IgD-negative memory B cell (primary cell): ENCODE measurements around the gene NTRK1. TPM values are rescaled to one million over a fixed set of nuclear protein-coding genes. Genes with fewer than 3 reads are reported as not detected.

Source experiments
- H3K27ac Mint-ChIP-seq, 3 donors: one replicate each; pipeline ENCODE4 v1.8.0; 2020 to 2022; ENCODE audit warnings: mild to moderate bottlenecking in 3 of 3, mixed read lengths in 3 of 3, moderate library complexity in 1 of 3
- H3K27me3 Mint-ChIP-seq: one replicate; pipeline ENCODE4 v1.8.0; 2021; ENCODE audit warnings: mixed read lengths
- H3K36me3 Mint-ChIP-seq: one replicate; pipeline ENCODE4 v1.8.0; 2020; ENCODE audit warnings: mild to moderate bottlenecking, mixed read lengths
- H3K4me1 Mint-ChIP-seq, 3 donors: one replicate each; pipeline ENCODE4 v1.8.0; 2020 to 2022; ENCODE audit warnings: mixed read lengths in 3 of 3, mild to moderate bottlenecking in 1 of 3
- H3K4me3 Mint-ChIP-seq, 4 donors: one replicate each; pipeline ENCODE4 v1.8.0; 2020 to 2022; ENCODE audit warnings: mild to moderate bottlenecking in 4 of 4, mixed read lengths in 4 of 4, moderate library complexity in 3 of 4
- H3K9me3 Mint-ChIP-seq, 3 donors: one replicate each; pipeline ENCODE4 v1.8.0; 2020 to 2021; ENCODE audit warnings: mixed read lengths in 3 of 3, mild to moderate bottlenecking in 1 of 3
- polyA plus RNA-seq: library from polyadenylated mRNA; unstranded; fragments of 300-500 nt; fragmentation: Illumina TruSeq; gene quantifications from one replicate; pipeline ENCODE4 v1.2.3, GENCODE V29; 2021

The NTRK1 gene
- polyA plus RNA-seq, 1 donor from 2014 or later = not detected

- Mint-ChIP-seq H3K9me3 (peaks cover 0 to 2% (median 0%) of the 10 kb centered on the region in 3 donors), H3K4me1 (peaks cover 0 to 6% (median 1%) of the 10 kb centered on the region in 3 donors), H3K27me3 (peaks cover 62% of the 10 kb centered on the region), H3K36me3 (no peaks in the 10 kb centered on the region), H3K27ac (no peak overlapping the region), H3K4me3 (peak overlapping the region in 2 of 4 donors; percentile 8 to 31)
Measured at GRCh38 chr1:156845055-156845952, 15.4 kb upstream of the NTRK1 start.

GRCh38 chr1:156845953-156846545 lies 14.6 kb upstream of the NTRK1 start:
- Mint-ChIP-seq H3K4me3 (peak overlapping the region in 1 of 4 donors; percentile 54), H3K27me3 (peaks cover 60% of the 10 kb centered on the region), H3K9me3 (peaks cover 0 to 2% (median 0%) of the 10 kb centered on the region in 3 donors), H3K36me3 (peaks cover 2% of the 10 kb centered on the region), H3K4me1 (peaks cover 0 to 6% (median 1%) of the 10 kb centered on the region in 3 donors), H3K27ac (no peak overlapping the region)

- H3K36me3 Mint-ChIP-seq = peaks cover 2% of the 10 kb centered on the region
- peaks cover 0 to 2% (median 0%) of the 10 kb centered on the region in 3 donors for H3K9me3 Mint-ChIP-seq
- no peak overlapping the region for H3K27ac Mint-ChIP-seq
- H3K4me3 Mint-ChIP-seq = no peak overlapping the region
- peaks cover 0 to 6% (median 1%) of the 10 kb centered on the region in 3 donors for H3K4me1 Mint-ChIP-seq
- H3K27me3 Mint-ChIP-seq = peaks cover 59% of the 10 kb centered on the region
Measured at GRCh38 chr1:156846643-156847042, 14.0 kb upstream of the NTRK1 start.

GRCh38 chr1:156847591-156848460 lies 12.8 kb upstream of the NTRK1 start:
- peaks cover 0 to 6% (median 1%) of the 10 kb centered on the region in 3 donors for H3K4me1 Mint-ChIP-seq
- peak overlapping the region in 2 of 4 donors; percentile 39 to 58 for H3K4me3 Mint-ChIP-seq
- H3K36me3 Mint-ChIP-seq = peaks cover 2% of the 10 kb centered on the region
- peaks cover 53% of the 10 kb centered on the region for H3K27me3 Mint-ChIP-seq
- peaks cover 0 to under 1% (median 0%) of the 10 kb centered on the region in 3 donors for H3K9me3 Mint-ChIP-seq
- H3K27ac Mint-ChIP-seq = no peak overlapping the region

- Mint-ChIP-seq H3K4me3 (peak overlapping the region in 2 of 4 donors; percentile 39 to 58), H3K9me3 (no peaks in the 10 kb centered on the region), H3K4me1 (peaks cover 0 to 6% (median 1%) of the 10 kb centered on the region in 3 donors), H3K36me3 (peaks cover 2% of the 10 kb centered on the region), H3K27me3 (peaks cover 50% of the 10 kb centered on the region), H3K27ac (no peak overlapping the region)
Measured at GRCh38 chr1:156848461-156849150, 12.1 kb upstream of the NTRK1 start.

GRCh38 chr1:156849151-156849496 lies 11.5 kb upstream of the NTRK1 start:
- peaks cover 0 to 6% (median 1%) of the 10 kb centered on the region in 3 donors for H3K4me1 Mint-ChIP-seq
- H3K27me3 Mint-ChIP-seq = peaks cover 51% of the 10 kb centered on the region
- H3K36me3 Mint-ChIP-seq = peaks cover 2% of the 10 kb centered on the region
- no peaks in the 10 kb centered on the region for H3K9me3 Mint-ChIP-seq
- H3K27ac Mint-ChIP-seq = no peak overlapping the region
- peak overlapping the region in 1 of 4 donors; percentile 58 for H3K4me3 Mint-ChIP-seq

GRCh38 chr1:156851779-156852417 lies 8.8 kb upstream of the NTRK1 start:
- H3K9me3 Mint-ChIP-seq = no peaks in the 10 kb centered on the region
- H3K27me3 Mint-ChIP-seq = peaks cover 37% of the 10 kb centered on the region
- H3K36me3 Mint-ChIP-seq = peaks cover 2% of the 10 kb centered on the region
- peaks cover 0 to 1% (median 1%) of the 10 kb centered on the region in 3 donors for H3K4me1 Mint-ChIP-seq
- H3K27ac Mint-ChIP-seq = no peak overlapping the region
- no peak overlapping the region for H3K4me3 Mint-ChIP-seq

GRCh38 chr1:156852418-156852874 lies 8.2 kb upstream of the NTRK1 start:
- H3K9me3 Mint-ChIP-seq = no peaks in the 10 kb centered on the region
- peaks cover 33% of the 10 kb centered on the region for H3K27me3 Mint-ChIP-seq
- H3K4me3 Mint-ChIP-seq = no peak overlapping the region
- H3K36me3 Mint-ChIP-seq = peaks cover 2% of the 10 kb centered on the region
- H3K4me1 Mint-ChIP-seq = peaks cover 0 to 1% (median 0%) of the 10 kb centered on the region in 3 donors
- no peak overlapping the region for H3K27ac Mint-ChIP-seq

- Mint-ChIP-seq H3K9me3 (no peaks in the 10 kb centered on the region), H3K4me3 (no peak overlapping the region), H3K36me3 (peaks cover 2% of the 10 kb centered on the region), H3K27me3 (peaks cover 35% of the 10 kb centered on the region), H3K4me1 (peaks cover 2 to 4% (median 4%) of the 10 kb centered on the region in 3 donors), H3K27ac (no peak overlapping the region)
Measured at GRCh38 chr1:156853761-156854160, 6.9 kb upstream of the NTRK1 start.

GRCh38 chr1:156854634-156855033 lies 6.0 kb upstream of the NTRK1 start:
- Mint-ChIP-seq H3K27ac (no peak overlapping the region), H3K27me3 (peaks cover 34% of the 10 kb centered on the region), H3K4me3 (no peak overlapping the region), H3K9me3 (no peaks in the 10 kb centered on the region), H3K36me3 (peaks cover 2% of the 10 kb centered on the region), H3K4me1 (peaks cover 2 to 4% (median 3%) of the 10 kb centered on the region in 3 donors)

- H3K4me1 Mint-ChIP-seq = peaks cover 4 to 6% (median 5%) of the 10 kb centered on the region in 3 donors
- no peaks in the 10 kb centered on the region for H3K9me3 Mint-ChIP-seq
- H3K27ac Mint-ChIP-seq = no peak overlapping the region
- no peaks in the 10 kb centered on the region for H3K36me3 Mint-ChIP-seq
- H3K27me3 Mint-ChIP-seq = peaks cover 40% of the 10 kb centered on the region
- H3K4me3 Mint-ChIP-seq = no peak overlapping the region
Measured at GRCh38 chr1:156856282-156856785, 4.3 kb upstream of the NTRK1 start.

- Mint-ChIP-seq H3K4me1 (peaks cover 4 to 9% (median 5%) of the 10 kb centered on the region in 3 donors), H3K27me3 (peaks cover 48% of the 10 kb centered on the region), H3K36me3 (no peaks in the 10 kb centered on the region), H3K9me3 (no peaks in the 10 kb centered on the region), H3K4me3 (no peak overlapping the region), H3K27ac (no peak overlapping the region)
Measured at GRCh38 chr1:156857532-156857931, 3.1 kb upstream of the NTRK1 start.

- Mint-ChIP-seq H3K27me3 (peaks cover 53% of the 10 kb centered on the region), H3K9me3 (no peaks in the 10 kb centered on the region), H3K4me3 (peak overlapping the region in 2 of 4 donors; percentile 62 to 88), H3K36me3 (no peaks in the 10 kb centered on the region), H3K4me1 (peaks cover 4 to 13% (median 5%) of the 10 kb centered on the region in 3 donors), H3K27ac (no peak overlapping the region)
Measured at GRCh38 chr1:156858555-156858956, 2.1 kb upstream of the NTRK1 start.
